ENCODE data around the gene USP36. TPM values are rescaled to one million over a fixed set of nuclear protein-coding genes. Genes with fewer than 3 reads are reported as not detected.

Gene USP36
- total and polyA plus RNA-seq, 9 of the 15 experiments (the other 6 are each of a cell fraction or from before 2014, with no cell fraction given), result 6.4 to 72.8 (median 22.5) TPM

GRCh38 chr17:78787444-78787843 lies 53.2 kb downstream of the USP36 start (continued):
- TF ChIP-seq TCF3 (CRISPR knock-in tag; IDR thresholded peaks at IDR 0.05), result peak; percentile 74
- TF ChIP-seq ZNF507 (tag; conservative IDR thresholded peaks at IDR 0.05), result no peak
- no peak for TF ChIP-seq ZNF512 (tag; IDR thresholded peaks at IDR 0.05)
- no peak for TF ChIP-seq RAD51 (IDR thresholded peaks at IDR 0.05; ENCODE audit: borderline replicate concordance, low read depth)
- TF ChIP-seq ELK1 (CRISPR knock-in tag; IDR thresholded peaks at IDR 0.05), result no peak
- no peak for TF ChIP-seq SAFB2 (IDR thresholded peaks at IDR 0.05; ENCODE audit: borderline replicate concordance, low read depth, low read length, severe bottlenecking)
- no peak for TF ChIP-seq TCFL5 (CRISPR knock-in tag; conservative IDR thresholded peaks at IDR 0.05)
- TF ChIP-seq NFIX (CRISPR knock-in tag; IDR thresholded peaks at IDR 0.05; ENCODE audit: low read depth), result no peak
- TF ChIP-seq PHB2 (IDR thresholded peaks at IDR 0.05; ENCODE audit: low read depth), result no peak
- no peak for TF ChIP-seq MBD1 (CRISPR knock-in tag; IDR thresholded peaks at IDR 0.05)
- no peak for TF ChIP-seq ATF4 (CRISPR knock-in tag; IDR thresholded peaks at IDR 0.05)
- no peak for TF ChIP-seq ZMIZ1 (IDR thresholded peaks at IDR 0.05; ENCODE audit: low read depth in 2 of 2, low read length in 2 of 2)
- no peak for TF ChIP-seq ETV5 (CRISPR knock-in tag; IDR thresholded peaks at IDR 0.05; ENCODE audit: low read depth)
- no peak for TF ChIP-seq ZBED1 (IDR thresholded peaks at IDR 0.05)
- TF ChIP-seq ELK3 (CRISPR knock-in tag; IDR thresholded peaks at IDR 0.05), result no peak
- TF ChIP-seq TRIM28 (IDR thresholded peaks at IDR 0.05), result 0 out of 2 replicates have a peak, but pooled peaks have one; percentile 49
- no peak for TF ChIP-seq HNRNPL (IDR thresholded peaks at IDR 0.05; ENCODE audit: low read depth, low read length)
- TF ChIP-seq SNRNP70 (optimal IDR thresholded peaks at IDR 0.05; ENCODE audit: low read depth, low read length), result no peak

Data from K562 (cell line).